Chondrocyte (in vitro differentiated cells): ENCODE results near the gene GZMM. TPM values are rescaled to one million over a fixed set of nuclear protein-coding genes. Genes with fewer than 3 reads are reported as not detected.
"Not testable (repeated sequence)": the region's sequence is repeated elsewhere in the genome, so short reads cannot be mapped to it uniquely, and the experiment has no call there.

Source experiments
- DNase-seq: peaks from one replicate; pipeline ENCODE4 v3.0.0; 2021; ENCODE audit warnings: mixed read lengths, low spot score
- H3K27ac Mint-ChIP-seq: one replicate; pipeline ENCODE4 v1.8.0; 2021; ENCODE audit warnings: mild to moderate bottlenecking, moderate library complexity, mixed read lengths; ENCODE audit not compliant: unreplicated experiment
- H3K27me3 Mint-ChIP-seq: 2 replicates; pipeline ENCODE4 v1.8.0; 2021; ENCODE audit warnings: low read depth, mixed read lengths
- H3K36me3 Mint-ChIP-seq: 2 replicates; pipeline ENCODE4 v1.8.0; 2021; ENCODE audit warnings: low read depth, mixed read lengths
- H3K4me1 Mint-ChIP-seq: 2 replicates; pipeline ENCODE4 v1.8.0; 2021; ENCODE audit warnings: low read depth, mild to moderate bottlenecking, mixed read lengths
- H3K4me3 Mint-ChIP-seq: one replicate; pipeline ENCODE4 v1.8.0; 2021; ENCODE audit warnings: mild to moderate bottlenecking, moderate library complexity, mixed read lengths; ENCODE audit not compliant: unreplicated experiment
- H3K9me3 Mint-ChIP-seq: 2 replicates; pipeline ENCODE4 v1.8.0; 2021; ENCODE audit warnings: low read depth, mixed read lengths
- CTCF ChIP-seq: fragments of 200-600 bp; sonication (generic); IDR thresholded peaks from 2 replicates; pipeline ENCODE4 v1.5.0; 2021; ENCODE audit warnings: antibody characterized with exemption, mild to moderate bottlenecking, moderate library complexity
- total RNA-seq: library from RNA; stranded (reverse); gene quantifications from 3 replicates; pipeline ENCODE4 v1.2.1, GENCODE V29; 2021

GZMM gene
- total RNA-seq, 1 donor from 2014 or later = not detected

GRCh38 chr19:581399-582111, 37.7 kb downstream of the GZMM start:
- no peak for TF ChIP-seq CTCF
- Mint-ChIP-seq H3K36me3 (no peaks in the 10 kb centered on the region), H3K4me3 (no peak overlapping the region), H3K27ac (no peak overlapping the region), H3K27me3 (no peaks in the 10 kb centered on the region), H3K9me3 (no peaks in the 10 kb centered on the region), H3K4me1 (peaks cover 6% of the 10 kb centered on the region)
- DNase-seq = peak; percentile 93

GRCh38 chr19:582497-583197, 38.8 kb downstream of the GZMM start:
- no peaks in the 10 kb centered on the region for H3K36me3 Mint-ChIP-seq
- H3K9me3 Mint-ChIP-seq = no peaks in the 10 kb centered on the region
- H3K4me1 Mint-ChIP-seq = no peaks in the 10 kb centered on the region
- no peaks in the 10 kb centered on the region for H3K27me3 Mint-ChIP-seq
- H3K4me3 Mint-ChIP-seq = no peak overlapping the region
- H3K27ac Mint-ChIP-seq = no peak overlapping the region
- DNase-seq = no peak
- TF ChIP-seq CTCF = no peak

GRCh38 chr19:583198-583967, 39.5 kb downstream of the GZMM start:
- no peak for DNase-seq
- TF ChIP-seq CTCF = no peak
- H3K9me3 Mint-ChIP-seq = no peaks in the 10 kb centered on the region
- H3K4me3 Mint-ChIP-seq = no peak overlapping the region
- H3K27ac Mint-ChIP-seq = no peak overlapping the region
- H3K4me1 Mint-ChIP-seq = peaks cover 5% of the 10 kb centered on the region
- no peaks in the 10 kb centered on the region for H3K36me3 Mint-ChIP-seq
- no peaks in the 10 kb centered on the region for H3K27me3 Mint-ChIP-seq

GRCh38 chr19:583968-584239, 40.1 kb downstream of the GZMM start:
- H3K4me3 Mint-ChIP-seq = no peak overlapping the region
- TF ChIP-seq CTCF = no peak
- DNase-seq = no peak
- peaks cover 5% of the 10 kb centered on the region for H3K4me1 Mint-ChIP-seq
- H3K36me3 Mint-ChIP-seq = no peaks in the 10 kb centered on the region
- H3K27ac Mint-ChIP-seq = peak overlapping the region; percentile 59
- H3K9me3 Mint-ChIP-seq = no peaks in the 10 kb centered on the region
- H3K27me3 Mint-ChIP-seq = no peaks in the 10 kb centered on the region

- H3K4me3 Mint-ChIP-seq = no peak overlapping the region
These were observed 40.6 kb downstream of the GZMM start for GRCh38 chr19:584240-585001.

GRCh38 chr19:585146-585545, 41.3 kb downstream of the GZMM start:
- not testable (repeated sequence) for H3K4me3 Mint-ChIP-seq, H3K36me3 Mint-ChIP-seq, DNase-seq, H3K27me3 Mint-ChIP-seq, H3K9me3 Mint-ChIP-seq, H3K4me1 Mint-ChIP-seq, H3K27ac Mint-ChIP-seq

More at GRCh38 chr19:584240-585001, 40.6 kb downstream of the GZMM start:
- H3K36me3 Mint-ChIP-seq = no peaks in the 10 kb centered on the region
- H3K4me1 Mint-ChIP-seq = peaks cover 7% of the 10 kb centered on the region
- no peaks in the 10 kb centered on the region for H3K27me3 Mint-ChIP-seq
- H3K9me3 Mint-ChIP-seq = no peaks in the 10 kb centered on the region
- H3K27ac Mint-ChIP-seq = no peak overlapping the region
- DNase-seq = peak; percentile 82
- peak; percentile 88 for TF ChIP-seq CTCF
